Kidney glomerular epithelial cell (primary cell): ENCODE measurements around the gene TTC7B.

ENCODE experiments used
- DNase-seq: peaks from one replicate; lab custom pipeline; 2025; lab: John Stamatoyannopoulos, UW

TTC7B gene

DNA sequence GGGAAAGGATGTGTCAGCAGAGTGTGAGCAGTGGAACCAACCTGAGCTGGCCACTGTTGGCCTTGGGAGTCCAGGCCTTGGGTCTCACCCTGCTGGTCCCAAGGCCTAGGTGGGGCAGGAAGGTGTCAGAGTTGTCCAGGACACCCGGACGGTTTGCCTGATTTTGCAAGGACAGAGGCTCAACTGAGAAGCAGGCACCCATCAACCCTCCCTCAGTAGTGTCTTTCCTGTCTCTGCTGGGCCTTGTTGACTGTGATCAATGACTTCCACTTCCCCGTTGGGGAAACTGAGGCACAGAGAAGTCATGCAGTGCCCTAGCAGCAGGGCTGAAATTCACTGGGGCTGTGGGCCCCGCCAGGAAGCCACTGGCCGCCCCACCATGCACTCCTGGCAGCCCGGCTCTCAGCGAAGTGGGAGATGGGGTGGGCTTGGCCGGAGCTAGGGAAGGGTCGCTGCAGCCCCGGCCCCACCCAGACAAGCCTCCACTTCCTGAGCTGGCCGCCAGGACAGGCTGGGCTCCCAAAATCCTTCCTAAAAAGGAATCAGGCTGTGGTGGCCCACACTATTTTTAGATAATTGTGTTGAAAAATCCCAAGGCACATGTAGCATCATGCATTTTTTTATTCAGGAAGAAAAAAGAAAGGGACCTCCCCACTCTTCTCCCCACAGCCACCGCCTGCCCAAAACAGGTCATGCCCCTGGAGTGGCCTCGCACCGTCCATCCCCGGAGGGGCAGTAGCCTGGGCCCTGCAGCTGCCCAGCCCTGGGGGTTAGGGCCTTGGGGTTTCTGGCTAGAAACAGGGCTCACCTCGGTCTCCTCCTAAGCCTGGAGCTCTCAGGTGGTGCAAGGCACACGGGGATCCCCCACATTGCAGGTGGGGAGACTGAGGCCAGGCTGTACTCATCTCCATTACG lies 292.0 kb downstream of the TTC7B start:
- DNase-seq, result no peak

- DNase-seq, result peak; percentile 19
These were observed 292.7 kb downstream of the TTC7B start for GRCh38 chr14:90523544-90523943.

DNA sequence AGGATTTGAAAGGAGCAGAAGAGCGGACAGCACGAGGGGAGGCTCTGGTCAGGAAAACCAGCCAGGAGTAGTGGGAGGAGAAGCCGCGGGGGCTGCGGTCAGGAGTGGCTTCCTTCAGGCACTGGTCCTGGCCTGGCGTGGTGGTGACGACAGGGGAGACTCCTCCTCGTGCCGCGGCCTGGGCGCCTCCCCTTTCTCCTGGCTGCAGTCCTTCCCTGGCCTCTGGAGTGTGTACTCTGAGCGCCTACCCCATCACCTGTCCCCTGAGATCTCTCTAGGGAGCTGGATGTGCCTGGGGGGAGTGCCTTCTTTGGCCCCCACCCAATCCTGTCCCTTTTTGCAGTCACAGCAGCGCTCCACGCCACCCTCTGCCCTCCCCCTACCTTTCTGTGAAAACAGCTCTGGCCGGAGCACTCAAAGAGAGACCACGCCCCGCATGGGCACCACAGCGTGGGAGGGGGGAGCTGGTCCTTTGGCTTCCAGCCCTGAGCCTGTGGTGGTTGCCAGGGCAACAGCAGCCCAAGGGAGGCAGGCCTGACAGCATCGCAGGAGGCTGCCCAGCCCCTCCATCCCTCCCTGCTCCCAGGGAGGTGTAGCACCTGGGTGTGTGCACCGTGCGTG lies 293.5 kb downstream of the TTC7B start:
- peak; percentile 79 for DNase-seq

DNA sequence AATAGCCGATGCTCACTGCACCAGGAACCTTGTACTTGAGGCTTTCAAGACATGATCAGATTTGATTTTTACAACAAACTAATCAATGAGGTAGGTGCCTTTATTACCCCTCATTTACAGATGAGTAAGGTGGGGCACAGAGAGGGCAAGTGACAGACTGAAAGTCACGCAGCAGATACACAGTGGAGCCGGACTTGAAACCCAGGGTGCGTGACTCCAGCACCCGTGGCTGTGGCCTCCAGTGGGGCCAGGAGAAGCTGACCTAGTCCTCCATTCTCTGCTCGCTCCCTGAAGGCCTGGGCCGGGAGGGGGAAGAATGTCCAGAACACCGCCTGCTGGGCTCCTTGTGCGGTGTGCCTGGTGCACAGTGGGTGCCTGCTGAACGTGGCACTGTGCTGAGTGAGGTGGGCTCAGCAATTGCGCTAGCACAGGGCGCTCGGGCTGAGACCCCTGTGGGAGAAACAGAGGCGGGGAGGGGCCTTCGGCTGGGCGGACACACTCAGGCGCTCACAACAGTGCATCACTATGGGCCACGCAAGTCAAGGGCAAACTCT lies 294.2 kb downstream of the TTC7B start:
- DNase-seq, result no peak

- DNase-seq, result no peak
These were observed 294.9 kb downstream of the TTC7B start for GRCh38 chr14:90521084-90521929.

DNA sequence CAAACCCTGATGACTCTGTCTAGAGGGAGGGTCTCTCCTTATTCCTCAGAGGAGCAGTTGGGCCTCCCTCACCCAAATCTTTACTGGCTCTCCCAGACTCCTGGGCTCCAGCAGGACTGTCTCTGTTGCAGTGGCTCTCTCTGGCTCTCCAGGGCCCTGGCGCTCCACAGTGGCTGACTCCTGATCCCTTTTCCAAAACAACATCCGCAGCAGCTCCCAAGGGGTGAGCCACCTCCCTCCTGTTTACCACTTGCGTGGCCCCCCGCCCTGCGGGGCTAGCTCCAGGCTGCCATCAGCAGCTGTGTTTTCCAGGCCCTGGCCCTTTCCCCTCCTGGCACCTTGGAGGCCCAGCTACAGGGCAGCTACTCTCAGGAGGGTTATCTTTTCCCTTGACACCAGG lies 295.9 kb downstream of the TTC7B start:
- no peak for DNase-seq

DNA sequence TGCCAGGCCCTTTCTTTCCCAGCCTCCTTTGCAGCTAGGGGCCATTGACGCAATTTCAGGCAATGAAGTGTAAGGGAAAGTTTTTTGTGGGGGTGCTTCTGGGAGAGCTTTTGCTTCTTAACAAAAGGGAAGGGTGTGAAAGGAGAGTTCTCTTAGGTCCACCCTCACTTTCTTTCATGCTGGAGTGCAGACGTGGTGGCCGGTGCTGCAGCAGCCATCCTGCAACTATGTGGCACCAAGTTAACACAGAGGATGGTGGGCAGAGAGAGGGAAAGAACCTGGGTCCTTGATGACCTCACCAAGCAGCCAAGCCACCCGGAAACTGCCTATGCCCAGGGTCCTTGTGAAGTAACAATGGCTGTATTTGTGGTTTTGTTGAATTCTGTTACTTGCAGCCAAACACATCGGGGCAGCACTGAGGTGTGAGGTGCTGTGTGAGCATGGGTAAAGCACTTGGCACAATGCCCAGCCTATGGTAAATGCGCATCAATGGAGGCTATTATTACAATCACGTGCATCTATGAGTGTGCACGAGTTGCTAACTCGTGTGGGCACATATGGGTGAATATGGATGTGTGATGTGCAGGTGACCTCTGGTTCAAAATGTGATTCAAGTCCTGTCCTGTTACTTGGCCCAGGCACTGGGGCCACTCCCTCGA lies 296.8 kb downstream of the TTC7B start:
- DNase-seq, result no peak

GRCh38 chr14:90518941-90519256 lies 297.3 kb downstream of the TTC7B start:
- DNase-seq, result no peak

- no peak for DNase-seq
These were observed 297.9 kb downstream of the TTC7B start for GRCh38 chr14:90518069-90518940.

DNA sequence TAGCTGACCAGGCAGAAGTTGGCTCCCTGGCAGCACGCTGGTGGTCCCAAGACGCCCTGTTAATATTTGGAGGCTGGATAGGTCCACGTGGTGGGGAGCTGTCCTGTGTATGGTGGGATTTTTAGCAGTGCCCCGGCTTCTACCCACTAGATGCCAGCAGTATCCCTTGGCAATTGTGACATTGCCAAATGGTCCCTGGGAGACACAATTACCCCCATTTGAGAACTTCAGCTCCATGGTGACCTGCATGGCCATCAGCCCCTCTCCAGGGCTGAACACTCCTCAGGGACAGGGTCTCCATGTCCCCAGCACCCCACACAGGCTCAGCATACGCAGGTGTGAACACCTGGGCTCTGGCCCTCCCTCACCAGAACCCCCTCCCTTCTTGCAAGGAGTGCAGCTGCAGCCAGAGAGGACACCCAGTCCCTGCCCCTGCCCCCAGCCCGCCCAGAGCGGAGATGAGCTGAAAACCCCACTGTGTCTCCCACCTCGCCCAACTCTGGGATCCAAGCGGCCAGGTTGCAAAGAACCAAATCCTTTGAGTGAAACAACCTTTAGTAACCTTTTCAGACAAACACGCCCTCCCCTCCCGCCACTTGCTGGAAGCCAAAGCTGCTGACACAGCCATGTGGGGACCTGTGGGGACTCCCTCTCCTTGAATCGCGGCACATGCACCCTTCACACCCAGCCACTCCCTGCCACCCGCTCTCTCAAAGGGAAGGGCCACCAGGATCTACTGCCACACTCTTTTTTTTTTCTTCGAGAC lies 299.0 kb downstream of the TTC7B start:
- no peak for DNase-seq

GRCh38 chr14:90514566-90514965 lies 301.7 kb downstream of the TTC7B start:
- no peak for DNase-seq

DNA sequence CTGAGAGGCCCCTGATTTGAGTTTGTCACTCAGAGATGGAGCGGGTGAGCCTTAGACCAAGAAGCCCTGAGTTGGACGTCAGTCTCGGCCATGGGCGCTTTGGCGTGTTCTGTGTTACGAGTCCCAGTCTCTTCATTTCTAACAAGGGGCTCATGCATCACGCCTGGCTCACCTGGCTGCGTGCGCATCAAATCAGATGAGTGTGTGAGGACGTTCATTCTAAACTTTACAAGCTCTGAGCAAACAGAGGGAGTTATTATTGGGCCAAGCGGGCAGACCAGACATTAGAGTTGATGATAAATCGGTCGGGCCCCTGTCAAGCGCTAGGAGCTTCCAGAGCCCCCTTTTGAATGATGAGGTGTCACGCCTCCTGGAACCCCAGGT lies 302.2 kb downstream of the TTC7B start:
- DNase-seq, result no peak

DNA sequence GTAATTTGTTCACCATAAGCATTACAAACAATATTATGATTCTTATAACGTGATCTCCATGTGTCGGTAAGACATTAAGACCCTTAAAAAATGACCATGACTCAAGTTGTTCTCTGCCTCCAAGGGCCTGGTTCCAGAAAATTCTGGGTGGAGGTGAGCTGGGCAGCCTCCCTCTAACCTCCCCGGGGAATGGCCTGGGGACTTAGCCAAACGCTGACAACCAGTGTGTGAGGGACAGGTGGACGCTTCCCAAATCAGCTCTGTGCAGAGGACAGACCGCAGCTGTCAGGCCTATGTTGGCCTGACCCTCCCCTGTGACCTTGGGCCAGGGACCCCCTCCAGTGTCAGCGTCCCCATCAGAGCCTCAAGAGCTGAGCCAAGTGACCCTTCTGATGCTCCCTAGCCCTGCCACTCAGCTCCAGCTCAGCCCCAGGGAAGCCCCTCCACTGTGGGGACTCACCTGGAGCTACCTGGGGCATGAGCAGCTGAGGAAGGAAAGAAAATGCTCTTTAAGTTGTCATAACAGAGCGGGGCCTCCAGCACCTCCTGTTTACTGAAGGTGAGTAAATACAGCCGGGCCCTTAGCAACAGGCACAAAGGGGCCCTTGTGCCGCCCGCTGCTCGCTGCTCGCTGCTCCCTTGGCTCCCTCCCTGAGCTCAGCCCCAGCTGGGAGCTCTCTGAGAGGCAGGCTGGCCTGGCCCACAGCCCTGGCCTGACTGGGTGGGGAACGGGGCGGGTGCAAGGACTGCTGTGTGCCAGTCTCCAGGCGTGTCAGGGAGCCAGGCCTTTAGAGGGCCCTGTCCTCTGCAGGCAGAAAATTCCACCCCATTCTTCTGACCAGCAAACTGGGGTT lies 302.8 kb downstream of the TTC7B start:
- DNase-seq, result no peak

GRCh38 chr14:90512329-90512991 lies 303.8 kb downstream of the TTC7B start:
- DNase-seq, result no peak

- DNase-seq, result no peak
These were observed 304.4 kb downstream of the TTC7B start for GRCh38 chr14:90511795-90512328.

- DNase-seq, result no peak
These were observed 305.0 kb downstream of the TTC7B start for GRCh38 chr14:90511252-90511651.

- no peak for DNase-seq
These were observed 306.1 kb downstream of the TTC7B start for GRCh38 chr14:90510159-90510558.

DNA sequence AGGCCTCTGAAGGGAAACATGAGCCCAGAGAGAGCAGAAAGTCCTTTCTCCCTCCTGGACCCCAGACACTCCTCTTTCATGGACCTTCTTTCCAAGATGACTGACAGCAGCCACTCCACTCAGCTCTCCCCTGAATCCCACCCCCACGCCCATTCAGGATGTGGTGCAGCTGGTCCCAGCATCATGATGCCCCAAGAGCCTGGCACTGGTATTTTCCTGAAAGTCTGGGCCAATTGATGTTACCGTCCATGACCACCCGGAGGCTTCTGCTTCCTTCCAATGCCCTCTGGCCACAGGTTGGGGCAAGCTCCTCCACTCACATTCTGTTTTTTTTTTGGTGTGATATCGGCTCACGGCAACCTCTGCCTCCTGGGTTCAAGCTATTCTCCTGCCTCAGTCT lies 306.8 kb downstream of the TTC7B start:
- no peak for DNase-seq
